ENCODE results near the gene PLA2G6.

Gene PLA2G6

GRCh38 chr22:38108561-38109319 lies 72.9 kb downstream of the PLA2G6 start:
- DNase-seq: no peak

GRCh38 chr22:38107692-38108515 lies 73.7 kb downstream of the PLA2G6 start:
- DNase-seq: no peak

GRCh38 chr22:38106814-38107578 lies 74.6 kb downstream of the PLA2G6 start:
- no peak for DNase-seq

- no peak for DNase-seq
Observed at GRCh38 chr22:38104084-38104483, 77.5 kb downstream of the PLA2G6 start.

- DNase-seq: no peak
Observed at GRCh38 chr22:38103641-38104040, 78.0 kb downstream of the PLA2G6 start.

GRCh38 chr22:38098410-38099249 lies 83.0 kb downstream of the PLA2G6 start:
- no peak for DNase-seq

- no peak for DNase-seq
Observed at GRCh38 chr22:38097557-38098409, 83.8 kb downstream of the PLA2G6 start.

- DNase-seq: no peak
Observed at GRCh38 chr22:38097058-38097457, 84.6 kb downstream of the PLA2G6 start.

- DNase-seq: no peak
Observed at GRCh38 chr22:38089474-38089851, 92.2 kb downstream of the PLA2G6 start.

- DNase-seq: no peak
Observed at GRCh38 chr22:38088629-38089473, 92.8 kb downstream of the PLA2G6 start.

- DNase-seq: no peak
Observed at GRCh38 chr22:38087855-38088254, 93.8 kb downstream of the PLA2G6 start.

GRCh38 chr22:38086942-38087341 lies 94.7 kb downstream of the PLA2G6 start:
- DNase-seq: no peak

- no peak for DNase-seq
Observed at GRCh38 chr22:38086001-38086845, 95.4 kb downstream of the PLA2G6 start.

GRCh38 chr22:38085501-38085900 lies 96.1 kb downstream of the PLA2G6 start:
- DNase-seq: no peak

GRCh38 chr22:38085056-38085455 lies 96.6 kb downstream of the PLA2G6 start:
- DNase-seq: no peak

- no peak for DNase-seq
Observed at GRCh38 chr22:38083931-38084631, 97.5 kb downstream of the PLA2G6 start, which contains the start of gene SLC16A8. TSS of gene SLC16A8 (minus strand) at chr22:38084184. CDS start at chr22:38082873, 1,311 bp downstream.

- DNase-seq: no peak
Observed at GRCh38 chr22:38082986-38083710, 98.5 kb downstream of the PLA2G6 start.

Data from NCI-H146 (cell line).